ENCODE results near the gene MMP15. TPM values are rescaled to one million over a fixed set of nuclear protein-coding genes. Genes with fewer than 3 reads are reported as not detected.
A peak's percentile ranks its signal among the peaks of the same experiment; 100 is the strongest.

Gene MMP15
- total and polyA plus RNA-seq, 2 donors (not counting 3 experiments of a cell fraction or from before 2014, with no cell fraction given), result 12.6 to 16.0 TPM

DNA sequence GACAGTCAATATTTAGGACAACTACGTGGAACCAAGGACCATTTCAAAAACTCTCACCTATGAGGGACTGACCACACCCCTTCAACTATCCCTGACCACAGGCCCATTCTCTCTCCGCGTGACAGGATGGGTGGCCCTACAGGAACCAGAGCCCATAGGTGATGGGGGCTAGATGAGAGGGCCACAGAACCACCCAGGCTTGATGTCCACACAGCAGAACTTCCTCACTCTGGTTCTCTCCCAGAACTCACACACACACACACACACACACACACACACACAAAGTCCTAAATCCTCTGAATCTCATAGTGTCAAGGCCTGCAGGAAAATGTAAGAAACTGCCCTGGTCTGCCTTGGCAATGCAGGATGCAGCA is 26.6 kb upstream of the MMP15 start:
- BruUV-seq (replicated peaks), result no TSS peak
- no peaks in the 10 kb centered on the region for H4K20me1 ChIP-seq (replicated peaks; ENCODE audit: control insufficient read depth, extremely low read depth, insufficient read depth, low read length)
- FAIRE-seq (no peak), DNase-seq (ENCODE audit: low read depth, low spot score) (no peak)
- peaks cover 23% of the 10 kb centered on the region for H3K4me1 ChIP-seq (ENCODE audit: control insufficient read depth, extremely low read depth, insufficient read depth, low read length)
- no peaks in the 10 kb centered on the region for H3K9me3 ChIP-seq (replicated peaks; ENCODE audit: control insufficient read depth, insufficient read depth, low read length)
- H2AFZ ChIP-seq (ENCODE audit: low read depth, low read length), result no peak overlapping the region
- CTCF ChIA-PET, result interaction anchor here (1.4 to 3.5 kb wide), 6 partner anchors 18 to 408 kb away, joined by 3 to 36 read pairs (median 4); no protein-coding TSS in a partner anchor
- H3K9me1 ChIP-seq (replicated peaks; ENCODE audit: control insufficient read depth, extremely low read depth, insufficient read depth, low read length), result no peaks in the 10 kb centered on the region
- peak overlapping the region; percentile 53 for H3K4me2 ChIP-seq (ENCODE audit: insufficient read depth, low read length)
- no peak overlapping the region for H3K9ac ChIP-seq (replicated peaks; ENCODE audit: extremely low read depth, insufficient read depth, low read length)
- dilution Hi-C loops (cut with MboI; ENCODE audit: extremely low pct_ligation_motif_present, low sequenced_read_pairs) (no loop called here), intact Hi-C loops (cut with micrococcal nuclease) (no loop called here)
- no peak for TF ChIP-seq EZH2 (IDR thresholded peaks at IDR 0.05; ENCODE audit: borderline replicate concordance, low read depth, low read length, severe bottlenecking)
- TF ChIP-seq JUN (IDR thresholded peaks at IDR 0.05; ENCODE audit: borderline replicate concordance, insufficient read depth, insufficient read length, low read depth), result no peak
- no peak for TF ChIP-seq POLR2A (IDR thresholded peaks at IDR 0.05; ENCODE audit: low read depth, low read length)
- no peak for TF ChIP-seq FOS (IDR thresholded peaks at IDR 0.05; ENCODE audit: borderline replicate concordance, insufficient read depth, low read length)
- no peak for TF ChIP-seq POLR2AphosphoS5 (IDR thresholded peaks at IDR 0.05; ENCODE audit: insufficient read depth, low read depth, low read length)
- TF ChIP-seq, protein P1, sequence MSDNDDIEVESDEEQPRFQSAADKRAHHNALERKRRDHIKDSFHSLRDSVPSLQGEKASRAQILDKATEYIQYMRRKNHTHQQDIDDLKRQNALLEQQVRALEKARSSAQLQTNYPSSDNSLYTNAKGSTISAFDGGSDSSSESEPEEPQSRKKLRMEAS (IDR thresholded peaks at IDR 0.05; ENCODE audit: insufficient read depth, insufficient read length), result no peak
- no peak for TF ChIP-seq MYC (IDR thresholded peaks at IDR 0.05; ENCODE audit: low read depth, low read length)
- TF ChIP-seq, protein P2, sequence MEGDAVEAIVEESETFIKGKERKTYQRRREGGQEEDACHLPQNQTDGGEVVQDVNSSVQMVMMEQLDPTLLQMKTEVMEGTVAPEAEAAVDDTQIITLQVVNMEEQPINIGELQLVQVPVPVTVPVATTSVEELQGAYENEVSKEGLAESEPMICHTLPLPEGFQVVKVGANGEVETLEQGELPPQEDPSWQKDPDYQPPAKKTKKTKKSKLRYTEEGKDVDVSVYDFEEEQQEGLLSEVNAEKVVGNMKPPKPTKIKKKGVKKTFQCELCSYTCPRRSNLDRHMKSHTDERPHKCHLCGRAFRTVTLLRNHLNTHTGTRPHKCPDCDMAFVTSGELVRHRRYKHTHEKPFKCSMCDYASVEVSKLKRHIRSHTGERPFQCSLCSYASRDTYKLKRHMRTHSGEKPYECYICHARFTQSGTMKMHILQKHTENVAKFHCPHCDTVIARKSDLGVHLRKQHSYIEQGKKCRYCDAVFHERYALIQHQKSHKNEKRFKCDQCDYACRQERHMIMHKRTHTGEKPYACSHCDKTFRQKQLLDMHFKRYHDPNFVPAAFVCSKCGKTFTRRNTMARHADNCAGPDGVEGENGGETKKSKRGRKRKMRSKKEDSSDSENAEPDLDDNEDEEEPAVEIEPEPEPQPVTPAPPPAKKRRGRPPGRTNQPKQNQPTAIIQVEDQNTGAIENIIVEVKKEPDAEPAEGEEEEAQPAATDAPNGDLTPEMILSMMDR (IDR thresholded peaks at IDR 0.05; ENCODE audit: extremely low read depth in 1 of 2, insufficient read depth in 1 of 2, low read depth in 1 of 2, low read length in 2 of 2), result no peak
- TF ChIP-seq GATA2 (IDR thresholded peaks at IDR 0.05; ENCODE audit: insufficient read depth, insufficient read length, low read depth, low read length), result no peak
- no peak overlapping the region for H3K27ac ChIP-seq (ENCODE audit: insufficient read depth, low read depth, low read length)
- peaks cover 2 to 15% of the 10 kb centered on the region in 2 experiments for H3K36me3 ChIP-seq (ENCODE audit: control insufficient read depth in 2 of 2, extremely low read depth in 1 of 2, insufficient read depth in 2 of 2, low read length in 2 of 2)
- H3K4me3 ChIP-seq (replicated peaks in 1 of 3; ENCODE audit: insufficient read depth in 1 of 3, low read depth in 1 of 3, low read length in 3 of 3), result no peak overlapping the region
- POLR2A ChIA-PET, result no interaction called here
- H3K79me2 ChIP-seq (ENCODE audit: control insufficient read depth, insufficient read depth, low read length), result peaks cover 4% of the 10 kb centered on the region
- no peaks in the 10 kb centered on the region for H3K27me3 ChIP-seq (ENCODE audit: control insufficient read depth in 2 of 2, insufficient read depth in 2 of 2, low read length in 2 of 2)

Data from endothelial cell of umbilical vein (primary cell).